SK-N-SH treated with all-trans-retinoic acid at 6 μM for 48 hours (cell line): ENCODE results near the gene USP14.

Experiments used
- ATAC-seq: fragments of 200-7000 bp; cut with Tn5 transposase; 3 replicates; pipeline ENCODE4 v1.9.1; 2020; ENCODE audit warnings: mild to moderate bottlenecking, moderate library complexity
- ARNTL ChIP-seq: fragments of 450-650 bp; formaldehyde crosslinking; IDR thresholded peaks from 2 replicates; pipeline ENCODE4 v1.5.0; 2020; ENCODE audit warnings: low read depth, mild to moderate bottlenecking, moderate library complexity, borderline replicate concordance
- CSDC2 ChIP-seq: fragments of 250-450 bp; sonication (Bioruptor Pico); IDR thresholded peaks from 2 replicates; pipeline ENCODE4 v1.5.0; 2020; ENCODE audit warnings: mild to moderate bottlenecking, moderate library complexity
- ESRRG ChIP-seq: fragments of 250-450 bp; sonication (Bioruptor Pico); IDR thresholded peaks from 2 replicates; pipeline ENCODE4 v1.6.1; 2021; ENCODE audit warnings: mild to moderate bottlenecking
- ISL1 ChIP-seq: fragments of 250-450 bp; sonication (Bioruptor Pico); IDR thresholded peaks from 2 replicates; pipeline ENCODE4 v2.1.2; 2022; ENCODE audit warnings: mild to moderate bottlenecking, moderate library complexity
- OSR1 ChIP-seq: fragments of 250-450 bp; sonication (Bioruptor Pico); IDR thresholded peaks from 2 replicates; pipeline ENCODE4 v1.8.0; 2022; ENCODE audit warnings: moderate library complexity, mild to moderate bottlenecking, inconsistent platforms
- PPARA ChIP-seq: fragments of 250-450 bp; sonication (Bioruptor Pico); IDR thresholded peaks from 2 replicates; pipeline ENCODE4 v1.5.0; 2020; ENCODE audit warnings: mild to moderate bottlenecking, borderline replicate concordance
- RARB ChIP-seq: fragments of 250-450 bp; sonication (Bioruptor Pico); IDR thresholded peaks from 2 replicates; pipeline ENCODE4 v1.8.0; 2021; ENCODE audit warnings: mild to moderate bottlenecking, moderate library complexity
- SNAI2 ChIP-seq: fragments of 250-450 bp; sonication (Bioruptor Pico); IDR thresholded peaks from 2 replicates; pipeline ENCODE4 v1.5.0; 2020; ENCODE audit warnings: mild to moderate bottlenecking, moderate library complexity
- TCF4 ChIP-seq: fragments of 250-450 bp; sonication (Bioruptor Pico); IDR thresholded peaks from 2 replicates; pipeline ENCODE4 v1.8.0; 2021; ENCODE audit warnings: mild to moderate bottlenecking, moderate library complexity, borderline replicate concordance
- TOX ChIP-seq: fragments of 250-450 bp; sonication (Bioruptor Pico); IDR thresholded peaks from 2 replicates; pipeline ENCODE4 v1.8.0; 2021; ENCODE audit warnings: mild to moderate bottlenecking, moderate library complexity, borderline replicate concordance
- ZC3H10 ChIP-seq: fragments of 250-450 bp; sonication (Bioruptor Pico); IDR thresholded peaks from 2 replicates; pipeline ENCODE4 v1.5.1; 2021; ENCODE audit warnings: mild to moderate bottlenecking, moderate library complexity
- ZFP3 ChIP-seq: fragments of 250-450 bp; sonication (Bioruptor Pico); IDR thresholded peaks from 2 replicates; pipeline ENCODE4 v1.5.0; 2020; ENCODE audit warnings: mild to moderate bottlenecking, moderate library complexity
- ZFP30 ChIP-seq: fragments of 450-650 bp; formaldehyde crosslinking; IDR thresholded peaks from 2 replicates; pipeline ENCODE4 v1.5.0; 2022; ENCODE audit warnings: mild to moderate bottlenecking, moderate library complexity
- ZNF565 ChIP-seq: fragments of 450-650 bp; formaldehyde crosslinking; conservative IDR thresholded peaks from 2 replicates; pipeline ENCODE4 v1.5.0; 2020; ENCODE audit warnings: low read depth, mild to moderate bottlenecking, moderate library complexity
- ZNF70 ChIP-seq: fragments of 450-650 bp; formaldehyde crosslinking; IDR thresholded peaks from 2 replicates; pipeline ENCODE4 v1.5.0; 2020; ENCODE audit warnings: mild to moderate bottlenecking, moderate library complexity
- ZNF8 ChIP-seq: fragments of 450-650 bp; formaldehyde crosslinking; IDR thresholded peaks from 2 replicates; pipeline ENCODE4 v1.5.0; 2020; ENCODE audit warnings: mild to moderate bottlenecking, moderate library complexity
- TF ChIP-seq, protein P1 (sequence below): fragments of 250-450 bp; sonication (Bioruptor Pico); IDR thresholded peaks from 2 replicates; pipeline ENCODE4 v1.5.0; 2020; ENCODE audit warnings: mild to moderate bottlenecking, moderate library complexity
- TF ChIP-seq, protein P2 (sequence below): fragments of 250-450 bp; sonication (Bioruptor Pico); IDR thresholded peaks from 2 replicates; pipeline ENCODE4 v1.8.0; 2021; ENCODE audit warnings: low read depth, mild to moderate bottlenecking, moderate library complexity, borderline replicate concordance
- TF ChIP-seq, protein P3 (sequence below): fragments of 250-450 bp; sonication (Bioruptor Pico); IDR thresholded peaks from 2 replicates; pipeline ENCODE4 v1.8.0; 2020; ENCODE audit warnings: mild to moderate bottlenecking, moderate library complexity, borderline replicate concordance
- TF ChIP-seq, protein P4 (sequence below): fragments of 250-450 bp; sonication (Bioruptor Pico); IDR thresholded peaks from 2 replicates; pipeline ENCODE4 v1.5.1; 2021; ENCODE audit warnings: mild to moderate bottlenecking, moderate library complexity
- TF ChIP-seq, protein P5 (sequence below): fragments of 250-450 bp; sonication (Bioruptor Pico); IDR thresholded peaks from 2 replicates; pipeline ENCODE4 v1.5.1; 2020; ENCODE audit warnings: low read depth, mild to moderate bottlenecking, moderate library complexity

Gene USP14

DNA sequence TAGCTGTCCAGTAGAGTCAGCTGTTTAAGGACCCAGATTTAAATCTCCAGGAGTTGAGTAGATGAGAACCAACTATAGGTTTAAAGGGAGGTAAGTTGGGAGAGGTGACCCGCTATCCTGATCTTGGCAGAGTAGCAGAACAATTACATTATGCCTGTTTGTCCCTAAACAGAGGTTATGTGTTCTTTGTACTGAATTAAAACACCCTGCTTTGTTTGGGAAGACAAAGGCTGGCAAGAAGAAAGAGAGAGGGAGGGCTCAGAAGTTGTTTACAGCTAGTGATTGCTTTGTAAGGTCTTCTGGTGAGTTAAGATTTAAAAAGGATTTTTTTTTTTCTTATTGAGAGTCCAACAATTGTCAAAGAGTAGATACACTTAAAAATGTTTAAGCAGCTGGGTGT, 37.3 kb downstream of the USP14 start:
- TF ChIP-seq, protein P1, sequence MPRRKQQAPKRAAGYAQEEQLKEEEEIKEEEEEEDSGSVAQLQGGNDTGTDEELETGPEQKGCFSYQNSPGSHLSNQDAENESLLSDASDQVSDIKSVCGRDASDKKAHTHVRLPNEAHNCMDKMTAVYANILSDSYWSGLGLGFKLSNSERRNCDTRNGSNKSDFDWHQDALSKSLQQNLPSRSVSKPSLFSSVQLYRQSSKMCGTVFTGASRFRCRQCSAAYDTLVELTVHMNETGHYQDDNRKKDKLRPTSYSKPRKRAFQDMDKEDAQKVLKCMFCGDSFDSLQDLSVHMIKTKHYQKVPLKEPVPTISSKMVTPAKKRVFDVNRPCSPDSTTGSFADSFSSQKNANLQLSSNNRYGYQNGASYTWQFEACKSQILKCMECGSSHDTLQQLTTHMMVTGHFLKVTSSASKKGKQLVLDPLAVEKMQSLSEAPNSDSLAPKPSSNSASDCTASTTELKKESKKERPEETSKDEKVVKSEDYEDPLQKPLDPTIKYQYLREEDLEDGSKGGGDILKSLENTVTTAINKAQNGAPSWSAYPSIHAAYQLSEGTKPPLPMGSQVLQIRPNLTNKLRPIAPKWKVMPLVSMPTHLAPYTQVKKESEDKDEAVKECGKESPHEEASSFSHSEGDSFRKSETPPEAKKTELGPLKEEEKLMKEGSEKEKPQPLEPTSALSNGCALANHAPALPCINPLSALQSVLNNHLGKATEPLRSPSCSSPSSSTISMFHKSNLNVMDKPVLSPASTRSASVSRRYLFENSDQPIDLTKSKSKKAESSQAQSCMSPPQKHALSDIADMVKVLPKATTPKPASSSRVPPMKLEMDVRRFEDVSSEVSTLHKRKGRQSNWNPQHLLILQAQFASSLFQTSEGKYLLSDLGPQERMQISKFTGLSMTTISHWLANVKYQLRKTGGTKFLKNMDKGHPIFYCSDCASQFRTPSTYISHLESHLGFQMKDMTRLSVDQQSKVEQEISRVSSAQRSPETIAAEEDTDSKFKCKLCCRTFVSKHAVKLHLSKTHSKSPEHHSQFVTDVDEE (CRISPR knock-in tag) = no peak
- TF ChIP-seq, protein P2, sequence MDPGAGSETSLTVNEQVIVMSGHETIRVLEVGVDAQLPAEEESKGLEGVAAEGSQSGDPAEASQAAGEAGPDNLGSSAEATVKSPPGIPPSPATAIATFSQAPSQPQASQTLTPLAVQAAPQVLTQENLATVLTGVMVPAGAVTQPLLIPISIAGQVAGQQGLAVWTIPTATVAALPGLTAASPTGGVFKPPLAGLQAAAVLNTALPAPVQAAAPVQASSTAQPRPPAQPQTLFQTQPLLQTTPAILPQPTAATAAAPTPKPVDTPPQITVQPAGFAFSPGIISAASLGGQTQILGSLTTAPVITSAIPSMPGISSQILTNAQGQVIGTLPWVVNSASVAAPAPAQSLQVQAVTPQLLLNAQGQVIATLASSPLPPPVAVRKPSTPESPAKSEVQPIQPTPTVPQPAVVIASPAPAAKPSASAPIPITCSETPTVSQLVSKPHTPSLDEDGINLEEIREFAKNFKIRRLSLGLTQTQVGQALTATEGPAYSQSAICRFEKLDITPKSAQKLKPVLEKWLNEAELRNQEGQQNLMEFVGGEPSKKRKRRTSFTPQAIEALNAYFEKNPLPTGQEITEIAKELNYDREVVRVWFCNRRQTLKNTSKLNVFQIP (CRISPR knock-in tag) = no peak
- no peak for TF ChIP-seq TCF4 (CRISPR knock-in tag)
- TF ChIP-seq ARNTL (CRISPR knock-in tag) = no peak
- TF ChIP-seq RARB (CRISPR knock-in tag) = no peak
- no peak for TF ChIP-seq OSR1
- TF ChIP-seq, protein P3, sequence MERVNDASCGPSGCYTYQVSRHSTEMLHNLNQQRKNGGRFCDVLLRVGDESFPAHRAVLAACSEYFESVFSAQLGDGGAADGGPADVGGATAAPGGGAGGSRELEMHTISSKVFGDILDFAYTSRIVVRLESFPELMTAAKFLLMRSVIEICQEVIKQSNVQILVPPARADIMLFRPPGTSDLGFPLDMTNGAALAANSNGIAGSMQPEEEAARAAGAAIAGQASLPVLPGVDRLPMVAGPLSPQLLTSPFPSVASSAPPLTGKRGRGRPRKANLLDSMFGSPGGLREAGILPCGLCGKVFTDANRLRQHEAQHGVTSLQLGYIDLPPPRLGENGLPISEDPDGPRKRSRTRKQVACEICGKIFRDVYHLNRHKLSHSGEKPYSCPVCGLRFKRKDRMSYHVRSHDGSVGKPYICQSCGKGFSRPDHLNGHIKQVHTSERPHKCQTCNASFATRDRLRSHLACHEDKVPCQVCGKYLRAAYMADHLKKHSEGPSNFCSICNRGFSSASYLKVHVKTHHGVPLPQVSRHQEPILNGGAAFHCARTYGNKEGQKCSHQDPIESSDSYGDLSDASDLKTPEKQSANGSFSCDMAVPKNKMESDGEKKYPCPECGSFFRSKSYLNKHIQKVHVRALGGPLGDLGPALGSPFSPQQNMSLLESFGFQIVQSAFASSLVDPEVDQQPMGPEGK = no peak
- TF ChIP-seq SNAI2 = no peak
- TF ChIP-seq ZNF70 = no peak
- TF ChIP-seq ISL1 (CRISPR knock-in tag) = no peak
- no peak for TF ChIP-seq ZC3H10
- no peak for TF ChIP-seq TOX
- TF ChIP-seq, protein P4, sequence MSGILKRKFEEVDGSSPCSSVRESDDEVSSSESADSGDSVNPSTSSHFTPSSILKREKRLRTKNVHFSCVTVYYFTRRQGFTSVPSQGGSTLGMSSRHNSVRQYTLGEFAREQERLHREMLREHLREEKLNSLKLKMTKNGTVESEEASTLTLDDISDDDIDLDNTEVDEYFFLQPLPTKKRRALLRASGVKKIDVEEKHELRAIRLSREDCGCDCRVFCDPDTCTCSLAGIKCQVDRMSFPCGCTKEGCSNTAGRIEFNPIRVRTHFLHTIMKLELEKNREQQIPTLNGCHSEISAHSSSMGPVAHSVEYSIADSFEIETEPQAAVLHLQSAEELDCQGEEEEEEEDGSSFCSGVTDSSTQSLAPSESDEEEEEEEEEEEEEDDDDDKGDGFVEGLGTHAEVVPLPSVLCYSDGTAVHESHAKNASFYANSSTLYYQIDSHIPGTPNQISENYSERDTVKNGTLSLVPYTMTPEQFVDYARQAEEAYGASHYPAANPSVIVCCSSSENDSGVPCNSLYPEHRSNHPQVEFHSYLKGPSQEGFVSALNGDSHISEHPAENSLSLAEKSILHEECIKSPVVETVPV (CRISPR knock-in tag) = no peak
- TF ChIP-seq ZNF8 = no peak
- TF ChIP-seq, protein P5, sequence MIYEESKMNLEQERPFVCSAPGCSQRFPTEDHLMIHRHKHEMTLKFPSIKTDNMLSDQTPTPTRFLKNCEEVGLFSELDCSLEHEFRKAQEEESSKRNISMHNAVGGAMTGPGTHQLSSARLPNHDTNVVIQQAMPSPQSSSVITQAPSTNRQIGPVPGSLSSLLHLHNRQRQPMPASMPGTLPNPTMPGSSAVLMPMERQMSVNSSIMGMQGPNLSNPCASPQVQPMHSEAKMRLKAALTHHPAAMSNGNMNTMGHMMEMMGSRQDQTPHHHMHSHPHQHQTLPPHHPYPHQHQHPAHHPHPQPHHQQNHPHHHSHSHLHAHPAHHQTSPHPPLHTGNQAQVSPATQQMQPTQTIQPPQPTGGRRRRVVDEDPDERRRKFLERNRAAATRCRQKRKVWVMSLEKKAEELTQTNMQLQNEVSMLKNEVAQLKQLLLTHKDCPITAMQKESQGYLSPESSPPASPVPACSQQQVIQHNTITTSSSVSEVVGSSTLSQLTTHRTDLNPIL (CRISPR knock-in tag) = no peak
- no peak for TF ChIP-seq PPARA (CRISPR knock-in tag)
- no peak for TF ChIP-seq ZFP3
- TF ChIP-seq ESRRG (CRISPR knock-in tag) = no peak
- TF ChIP-seq ZNF565 (CRISPR knock-in tag) = no peak
- no peak for TF ChIP-seq CSDC2 (CRISPR knock-in tag)
- no peak for ATAC-seq

DNA sequence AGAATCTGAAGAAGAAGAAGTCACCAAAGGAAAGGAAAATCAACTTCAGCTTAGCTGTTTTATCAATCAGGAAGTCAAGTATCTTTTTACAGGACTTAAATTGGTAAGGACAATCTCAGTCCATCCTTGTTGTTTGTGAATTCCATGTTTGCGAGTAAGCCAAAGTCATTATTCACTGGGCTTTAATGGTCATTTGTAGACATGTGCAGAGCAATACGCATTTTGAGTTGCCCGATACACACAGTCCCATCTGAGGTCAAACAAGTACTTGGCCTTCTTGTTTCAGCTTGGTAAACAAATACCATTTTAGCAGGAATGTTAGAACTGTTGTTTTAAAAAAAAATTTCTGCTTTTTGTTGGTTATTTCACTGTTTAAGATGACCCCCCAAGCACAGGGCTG, 40.9 kb downstream of the USP14 start:
- no peak for TF ChIP-seq SNAI2
- TF ChIP-seq ZFP30 (CRISPR knock-in tag) = no peak
- TF ChIP-seq ZNF8 = no peak
- TF ChIP-seq RARB (CRISPR knock-in tag) = no peak
- TF ChIP-seq CSDC2 (CRISPR knock-in tag) = no peak
- no peak for TF ChIP-seq ARNTL (CRISPR knock-in tag)
- TF ChIP-seq, protein P5 (CRISPR knock-in tag) = no peak
- no peak for TF ChIP-seq ZC3H10
- TF ChIP-seq ZNF565 (CRISPR knock-in tag) = no peak
- TF ChIP-seq, protein P1 (CRISPR knock-in tag) = no peak
- no peak for TF ChIP-seq ESRRG (CRISPR knock-in tag)
- no peak for ATAC-seq
